Limb (tissue), 2 donors: ENCODE measurements around the gene PPP1R9A.

Source experiments
- DNase-seq, 2 donors: peaks; one replicate each; pipeline ENCODE4 v3.0.0-alpha.2; 2016; ENCODE audit errors: extremely low spot score in 2 of 2

Gene PPP1R9A

DNA sequence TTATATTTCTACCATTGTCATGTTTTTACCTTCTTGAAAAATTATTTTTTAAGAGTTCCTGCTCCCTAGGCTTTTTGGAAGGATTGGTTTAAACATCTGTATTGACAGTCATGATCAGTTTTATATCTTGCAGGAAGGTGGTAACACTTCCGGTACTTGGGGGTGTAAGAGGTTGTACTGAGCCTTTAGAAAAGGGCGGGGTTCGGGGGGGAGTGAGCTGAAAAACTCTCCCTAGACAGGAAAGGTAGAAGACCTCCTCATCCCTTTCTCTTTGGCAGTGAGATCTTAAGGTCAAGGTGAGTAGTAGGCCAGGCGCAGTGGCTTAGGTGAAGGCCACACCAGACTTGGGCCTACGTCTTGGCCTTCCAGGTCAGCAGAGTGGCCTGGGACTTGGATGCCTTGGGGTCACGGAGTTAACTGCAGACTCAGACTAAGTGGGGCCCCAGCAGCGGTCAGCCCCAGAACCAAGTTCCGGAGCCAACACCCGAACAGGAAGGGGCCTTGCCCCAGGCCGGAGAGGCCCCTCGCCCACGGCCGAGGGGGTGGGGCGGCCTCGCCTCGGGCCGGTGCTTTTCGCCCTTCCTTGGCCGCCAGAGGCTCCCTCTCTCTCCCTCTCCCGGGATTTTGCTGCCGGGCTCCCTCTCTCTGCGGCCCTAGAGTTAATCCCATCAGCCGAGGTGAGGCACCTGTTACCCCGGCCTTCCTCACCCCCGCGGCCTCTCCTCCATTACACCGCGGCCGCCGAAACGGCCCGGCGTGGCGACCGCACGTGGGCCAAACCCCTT is at the start of gene PPP1R9A:
PPP1R9A (plus strand) TSS at position 569 of the 785 bp plus-strand sequence. CDS start 2,520 bp downstream, outside the sequence.
- peak; percentile 38 to 71 for DNase-seq

- no peak for DNase-seq
These were observed 36.3 kb upstream of the PPP1R9A start for GRCh38 chr7:94871132-94871531.

DNA sequence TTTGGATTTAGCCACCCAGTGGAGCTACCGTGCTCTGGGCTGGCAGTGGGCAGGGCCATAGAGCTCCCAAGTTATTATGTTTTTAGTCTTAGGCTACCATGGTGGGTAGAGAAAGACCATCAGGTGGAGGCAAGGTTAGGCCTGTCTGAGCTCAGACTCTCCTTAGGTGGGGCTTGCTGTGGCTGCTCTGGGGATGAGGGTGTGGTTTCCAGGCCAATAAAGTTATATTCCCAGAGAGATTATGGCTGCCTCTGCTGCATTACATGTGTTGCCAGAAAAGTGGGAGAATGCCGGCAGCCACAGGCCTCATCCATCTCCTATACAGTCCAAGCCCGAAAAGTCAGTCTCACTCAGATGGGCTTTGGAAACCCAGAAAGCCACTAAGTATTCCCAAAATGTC is 34.2 kb upstream of the PPP1R9A start:
- DNase-seq, result no peak

GRCh38 chr7:94874036-94874785 is 33.2 kb upstream of the PPP1R9A start:
- no peak for DNase-seq

- no peak for DNase-seq
These were observed 32.2 kb upstream of the PPP1R9A start for GRCh38 chr7:94875201-94875600.

- no peak for DNase-seq
These were observed 29.4 kb upstream of the PPP1R9A start for GRCh38 chr7:94877731-94878670.

DNA sequence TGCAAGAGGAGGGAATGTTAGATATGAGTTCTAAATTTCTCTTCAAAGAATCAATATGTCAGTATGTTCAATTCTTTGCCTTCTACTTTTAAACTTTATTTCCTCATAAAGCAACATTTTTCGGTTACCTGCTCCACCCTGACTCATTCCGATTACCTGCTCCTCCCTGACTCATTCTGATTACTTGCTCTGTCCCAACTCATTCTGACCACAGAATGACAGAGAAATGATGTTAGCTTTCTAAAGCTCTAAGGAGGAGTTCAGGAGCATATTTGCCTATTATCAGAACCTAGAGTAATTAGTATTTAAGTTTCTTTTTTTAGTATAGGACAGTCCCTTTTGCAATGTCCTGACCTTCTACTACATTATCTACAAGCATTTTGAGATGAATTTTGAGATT is 24.5 kb upstream of the PPP1R9A start:
- DNase-seq, result no peak

GRCh38 chr7:94883616-94884015 is 23.8 kb upstream of the PPP1R9A start:
- no peak for DNase-seq

DNA sequence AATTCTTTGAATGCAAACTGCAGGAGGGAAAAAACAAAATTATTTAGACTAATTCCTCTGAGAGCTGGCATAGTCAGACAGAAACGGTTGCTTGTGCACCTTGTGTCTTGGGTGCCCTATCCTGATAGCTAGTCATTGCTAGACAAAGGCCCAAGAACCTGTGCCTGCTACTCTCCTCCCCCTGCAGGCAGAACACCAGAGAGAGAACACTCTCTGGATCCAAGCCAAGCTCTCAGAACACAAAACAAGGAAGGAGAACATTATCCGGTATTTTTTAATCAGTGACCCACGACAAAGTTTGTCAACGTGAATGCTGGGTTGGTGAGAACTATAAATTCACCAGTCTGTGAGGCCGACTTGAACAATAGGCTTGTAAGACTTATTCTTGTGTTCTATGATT is 18.8 kb upstream of the PPP1R9A start:
- no peak for DNase-seq

- no peak for DNase-seq
These were observed 18.3 kb upstream of the PPP1R9A start for GRCh38 chr7:94888995-94889523.

DNA sequence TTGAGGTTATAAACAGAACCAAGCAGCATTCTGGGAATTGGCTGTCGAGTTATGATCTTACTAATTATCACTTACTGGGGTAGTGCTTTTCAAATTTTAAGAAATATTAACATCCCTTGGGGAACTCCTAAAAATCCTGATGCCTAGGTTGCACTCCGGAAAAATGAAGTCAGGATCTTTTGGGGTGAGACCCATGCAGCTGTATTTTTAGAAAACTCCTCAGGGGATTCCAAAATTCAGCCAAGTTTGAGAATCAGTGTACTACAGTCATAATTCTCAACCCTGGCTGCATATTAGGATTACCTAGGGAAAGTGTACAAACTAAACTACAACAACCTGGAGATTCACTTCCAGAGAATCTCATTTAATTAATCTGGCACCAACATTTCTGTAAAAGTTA is 17.2 kb upstream of the PPP1R9A start:
- DNase-seq, result no peak

- DNase-seq, result no peak
These were observed 13.7 kb upstream of the PPP1R9A start for GRCh38 chr7:94893661-94894060.

GRCh38 chr7:94897541-94897940 is 9.9 kb upstream of the PPP1R9A start:
- no peak for DNase-seq

- DNase-seq, result no peak
These were observed 9.1 kb upstream of the PPP1R9A start for GRCh38 chr7:94898340-94898739.

GRCh38 chr7:94901981-94902380 is 5.4 kb upstream of the PPP1R9A start:
- no peak for DNase-seq

GRCh38 chr7:94903971-94904370 is 3.4 kb upstream of the PPP1R9A start:
- DNase-seq, result no peak

GRCh38 chr7:94904982-94905381 is 2.4 kb upstream of the PPP1R9A start:
- DNase-seq, result no peak

- no peak for DNase-seq
These were observed 1.1 kb upstream of the PPP1R9A start for GRCh38 chr7:94906065-94906851.

DNA sequence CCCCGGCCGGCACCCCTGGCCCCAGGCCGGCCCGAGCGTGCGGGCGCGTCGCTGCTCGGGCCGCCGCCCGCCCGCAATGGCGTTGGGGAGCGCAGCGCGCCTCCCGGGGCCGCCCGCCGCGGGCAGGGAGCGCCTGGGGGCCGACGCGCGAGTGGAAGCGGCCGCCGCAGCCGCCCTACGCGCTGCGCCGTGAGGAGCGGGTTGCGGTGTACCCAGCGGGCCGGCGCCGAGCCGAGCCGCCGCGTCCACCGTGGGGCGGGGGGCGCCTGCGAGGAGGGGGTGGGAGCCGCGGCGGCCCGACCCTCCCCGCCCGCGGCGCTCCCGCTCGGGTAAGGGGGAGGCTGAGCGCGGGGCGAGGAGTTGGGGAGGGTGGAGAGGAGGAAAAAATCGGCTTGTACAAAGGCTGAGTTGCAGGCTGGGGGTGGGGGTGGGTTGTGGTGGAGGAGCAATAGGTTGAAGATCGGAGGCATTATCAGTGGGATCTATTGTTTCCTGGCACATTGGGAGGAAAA is 473 bp downstream of the PPP1R9A start:
- peak in 1 of 2 donors; percentile 82 for DNase-seq
